Smooth muscle cell (in vitro differentiated cells): ENCODE measurements around the gene CHTF18. TPM values are rescaled to one million over a fixed set of nuclear protein-coding genes. Genes with fewer than 3 reads are reported as not detected.

ENCODE experiments used
- DNase-seq: peaks from one replicate; lab custom pipeline; 2025; ENCODE audit not compliant: unreplicated experiment; lab: John Stamatoyannopoulos, UW
- H2AFZ ChIP-seq: fragments of 200-600 bp; sonication (generic); 2 replicates; pipeline ENCODE4 v1.6.0; 2016; ENCODE audit warnings: antibody characterized with exemption, low read depth, mild to moderate bottlenecking
- H3F3A ChIP-seq: fragments of 200-600 bp; sonication (generic); 2 replicates; pipeline ENCODE4 v1.6.0; 2017; ENCODE audit warnings: antibody characterized with exemption, low read depth
- H3K27ac ChIP-seq: fragments of 200-600 bp; sonication (generic); 2 replicates; pipeline ENCODE4 v1.5.1; 2016; ENCODE audit warnings: low read depth, mild to moderate bottlenecking
- H3K27me3 ChIP-seq: fragments of 200-600 bp; sonication (generic); 2 replicates; pipeline ENCODE4 v1.6.1; 2016; ENCODE audit warnings: low read depth, mild to moderate bottlenecking
- H3K36me3 ChIP-seq: fragments of 200-600 bp; sonication (generic); 2 replicates; pipeline ENCODE4 v1.5.1; 2016; ENCODE audit warnings: low read depth
- H3K4me1 ChIP-seq: fragments of 200-600 bp; sonication (generic); 2 replicates; pipeline ENCODE4 v1.5.1; 2016; ENCODE audit warnings: low read depth
- H3K4me2 ChIP-seq: fragments of 200-600 bp; sonication (generic); 2 replicates; pipeline ENCODE4 v1.6.0; 2016; ENCODE audit warnings: mild to moderate bottlenecking
- H3K4me3 ChIP-seq: fragments of 200-600 bp; sonication (generic); 2 replicates; pipeline ENCODE4 v1.5.1; 2016; ENCODE audit warnings: mild to moderate bottlenecking
- H3K79me2 ChIP-seq: fragments of 200-600 bp; sonication (generic); 2 replicates; pipeline ENCODE4 v1.6.0; 2016; ENCODE audit warnings: low read depth, mild to moderate bottlenecking
- H3K9ac ChIP-seq: fragments of 200-600 bp; sonication (generic); 2 replicates; pipeline ENCODE4 v1.6.0; 2016; ENCODE audit warnings: low read depth
- H3K9me3 ChIP-seq: fragments of 200-600 bp; sonication (generic); replicated peaks from 2 replicates; pipeline ENCODE4 v1.5.1; 2016; ENCODE audit warnings: low read depth
- H4K20me1 ChIP-seq: fragments of 200-600 bp; sonication (generic); 2 replicates; pipeline ENCODE4 v1.6.0; 2016; ENCODE audit warnings: low read depth
- CTCF ChIP-seq: fragments of 200-600 bp; sonication (generic); IDR thresholded peaks from 2 replicates; pipeline ENCODE4 v1.5.1; 2017; ENCODE audit warnings: borderline replicate concordance, mild to moderate bottlenecking, antibody characterized with exemption; ENCODE audit not compliant: insufficient read depth, poor library complexity, severe bottlenecking
- WGBS: methylation state at CpG from one replicate; pipeline ENCODE4 v1.1.7; 2016; ENCODE audit warnings: low lambda C conversion rate; 5-methylcytosine and 5-hydroxymethylcytosine counted together
- polyA plus RNA-seq: library from polyadenylated mRNA; unstranded; fragments of >200 nt; fragmentation: Nextera tagmentation; extraction: Ambion mirVana; gene quantifications from 2 replicates; pipeline ENCODE4 v1.2.1, GENCODE V29; 2016
- total RNA-seq: library from RNA; depleted of rRNA; stranded (reverse); fragments of >200 nt; gene quantifications from 2 replicates; pipeline ENCODE4 v1.2.3, GENCODE V29; 2014

The CHTF18 gene
- total and polyA plus RNA-seq, 2 experiments from 2014 or later, result 27.2 to 33.2 TPM

DNA sequence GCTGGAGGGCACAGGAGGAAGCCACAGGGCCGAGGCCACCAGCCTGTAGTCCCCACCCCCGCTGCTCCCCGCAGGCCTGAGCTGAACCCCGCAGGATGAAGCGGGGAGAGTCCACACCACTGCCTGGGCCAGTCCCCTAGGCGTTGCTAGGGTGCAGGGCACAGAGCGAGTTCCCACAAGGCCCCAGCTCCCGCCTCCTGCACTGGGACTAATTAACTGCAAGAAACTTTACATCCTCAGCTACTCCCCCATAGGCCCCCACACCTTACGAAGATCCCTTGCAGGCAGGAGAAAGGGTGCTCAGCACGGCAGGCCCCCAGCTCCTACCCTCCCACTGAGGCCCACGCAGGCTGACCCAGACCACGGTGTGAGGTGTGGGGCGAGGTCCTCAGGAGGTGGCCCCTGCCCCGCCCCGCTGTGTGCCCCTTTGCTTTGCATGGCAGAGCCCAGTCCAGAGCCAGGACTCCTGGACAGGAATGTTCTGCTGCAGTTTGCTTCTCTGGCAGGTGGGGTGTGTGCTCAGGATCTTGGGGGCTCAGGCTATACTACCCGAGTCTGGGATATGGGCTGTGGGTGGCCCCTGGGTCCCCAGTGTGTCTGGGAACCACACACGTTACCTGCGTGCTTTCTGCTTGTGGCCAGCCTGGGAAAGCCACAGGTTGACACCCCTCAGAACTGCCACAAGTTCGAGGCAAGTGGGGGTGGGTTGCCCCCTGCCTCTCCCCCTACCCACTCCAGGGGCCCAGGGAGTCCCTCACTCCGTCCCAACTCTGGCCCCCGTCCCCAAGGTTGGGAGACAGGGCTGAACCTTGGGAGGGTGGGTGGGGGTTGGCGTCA is 10.9 kb downstream of the CHTF18 start:
- no peak overlapping the region for H3K4me3 ChIP-seq
- H3K27ac ChIP-seq, result no peak overlapping the region
- DNase-seq, result no peak
- H3K79me2 ChIP-seq, result no peaks in the 10 kb centered on the region
- H3K9me3 ChIP-seq, result no peaks in the 10 kb centered on the region
- no peaks in the 10 kb centered on the region for H3F3A ChIP-seq
- no peaks in the 10 kb centered on the region for H4K20me1 ChIP-seq
- H3K4me1 ChIP-seq, result peaks cover 8% of the 10 kb centered on the region
- no peak for TF ChIP-seq CTCF
- 90% methylated on average over 22 of the region's 22 CpGs for WGBS
- H3K36me3 ChIP-seq, result no peaks in the 10 kb centered on the region
- H2AFZ ChIP-seq, result no peak overlapping the region
- H3K27me3 ChIP-seq, result peaks cover 40% of the 10 kb centered on the region
- H3K4me2 ChIP-seq, result no peak overlapping the region
- H3K9ac ChIP-seq, result no peak overlapping the region

DNA sequence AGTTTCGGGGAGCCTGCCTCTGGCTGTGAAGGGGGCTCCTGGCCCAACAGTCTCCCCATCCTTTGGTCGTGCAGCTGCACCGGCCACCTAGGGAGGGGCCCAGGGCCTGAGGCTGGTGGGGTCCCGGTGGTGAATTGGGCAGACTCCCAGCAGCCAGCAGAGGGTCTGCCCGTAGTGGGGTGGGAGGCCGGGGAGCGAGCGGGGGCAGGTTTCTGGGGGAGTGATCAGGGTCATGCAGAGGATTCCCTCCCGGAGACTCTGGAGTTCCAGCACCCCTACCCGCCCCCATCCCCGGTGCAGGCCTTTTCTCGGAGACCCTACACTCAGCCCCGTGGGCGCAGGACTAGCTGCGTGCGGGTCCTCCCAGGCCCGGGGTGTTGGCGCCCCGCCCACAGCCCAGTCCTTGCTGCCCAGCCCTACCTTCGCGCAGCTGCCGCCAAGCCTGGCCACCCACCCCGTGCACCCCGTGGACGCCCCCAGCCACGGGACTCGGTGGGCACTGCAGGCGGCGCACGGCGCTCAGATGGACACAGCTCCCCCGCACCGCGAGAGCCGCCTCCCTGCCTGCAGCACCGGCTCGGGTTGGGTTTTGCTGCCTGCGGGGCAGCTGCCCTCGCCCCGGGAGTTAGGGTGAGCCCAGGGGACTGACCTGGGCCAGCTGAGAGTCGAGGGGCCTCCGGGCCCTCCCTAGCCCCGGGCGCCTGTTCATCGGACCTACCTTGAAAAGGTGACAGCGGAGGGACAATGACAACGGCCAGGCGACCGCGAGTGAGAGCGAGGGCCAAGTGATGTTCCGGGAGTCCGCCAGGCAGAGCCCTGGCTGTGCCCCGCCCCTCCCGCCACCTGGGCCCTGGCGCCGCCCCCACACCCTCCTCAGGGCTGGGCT is 11.8 kb downstream of the CHTF18 start, which contains the start of gene GNG13:
GNG13 (minus strand) TSS at position 787 of the 886 bp plus-strand sequence. CDS start 1,657 bp downstream, outside the sequence.
- WGBS, result 12% methylated on average over 41 of the region's 57 CpGs
- Histone ChIP-seq H2AFZ (no peak within 1 kb of the TSS), H3K27me3 (peaks cover 40% of the 10 kb centered on the region), H3F3A (no peaks in the 10 kb centered on the region), H4K20me1 (no peaks in the 10 kb centered on the region), H3K27ac (no peak within 1 kb of the TSS), H3K9me3 (no peaks in the 10 kb centered on the region), H3K79me2 (no peaks in the 10 kb centered on the region), H3K4me2 (peak within 1 kb of the TSS; percentile 57), H3K4me3 (no peak within 1 kb of the TSS), H3K4me1 (peaks cover 8% of the 10 kb centered on the region), H3K9ac (no peak within 1 kb of the TSS), H3K36me3 (no peaks in the 10 kb centered on the region)
- DNase-seq, result no peak
- TF ChIP-seq CTCF, result no peak

DNA sequence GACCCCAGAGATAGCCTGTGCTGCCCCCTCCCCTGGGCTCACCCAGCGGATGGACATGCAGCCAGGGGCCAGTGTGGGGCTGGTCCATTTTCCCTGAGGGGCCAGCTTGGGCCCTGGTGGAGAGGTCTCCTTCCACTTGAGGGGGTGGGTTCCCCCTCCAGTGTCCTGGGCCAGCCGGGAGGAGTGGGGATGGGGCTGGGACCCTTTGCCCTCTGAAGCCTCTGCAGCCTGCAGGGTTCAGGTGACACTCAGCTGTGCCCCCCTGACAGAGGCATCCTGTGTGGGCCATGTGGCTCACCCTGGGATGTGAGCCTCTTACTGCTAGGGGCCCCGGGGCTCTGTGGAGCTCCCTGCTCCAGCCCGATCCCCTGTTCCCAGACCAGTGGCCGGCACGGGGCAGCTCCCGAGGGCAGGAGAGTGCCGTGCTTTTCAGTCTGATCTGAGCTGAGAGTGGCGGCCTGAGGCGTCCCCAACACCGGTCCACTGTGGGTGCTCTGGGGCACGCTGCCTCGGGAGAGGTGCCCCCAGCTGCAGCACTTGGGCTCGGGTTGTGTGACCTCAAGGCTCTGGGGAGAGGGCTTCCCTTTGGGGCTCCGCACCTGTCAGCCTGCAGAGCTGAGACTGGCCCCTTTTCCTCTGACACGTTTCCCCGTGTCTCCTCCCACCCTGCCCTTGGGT is 12.6 kb downstream of the CHTF18 start:
- WGBS, result 49% methylated on average over 17 of the region's 17 CpGs
- Histone ChIP-seq H3K79me2 (no peaks in the 10 kb centered on the region), H3K4me1 (peaks cover 8% of the 10 kb centered on the region), H3K27ac (no peak overlapping the region), H3K27me3 (peaks cover 40% of the 10 kb centered on the region), H3K36me3 (no peaks in the 10 kb centered on the region), H3K9me3 (no peaks in the 10 kb centered on the region), H3K4me2 (no peak overlapping the region), H4K20me1 (no peaks in the 10 kb centered on the region), H3K4me3 (no peak overlapping the region), H3F3A (no peaks in the 10 kb centered on the region), H2AFZ (no peak overlapping the region), H3K9ac (no peak overlapping the region)
- no peak for DNase-seq
- no peak for TF ChIP-seq CTCF
